Measurements from ENCODE around the gene SNRNP200.

DNA sequence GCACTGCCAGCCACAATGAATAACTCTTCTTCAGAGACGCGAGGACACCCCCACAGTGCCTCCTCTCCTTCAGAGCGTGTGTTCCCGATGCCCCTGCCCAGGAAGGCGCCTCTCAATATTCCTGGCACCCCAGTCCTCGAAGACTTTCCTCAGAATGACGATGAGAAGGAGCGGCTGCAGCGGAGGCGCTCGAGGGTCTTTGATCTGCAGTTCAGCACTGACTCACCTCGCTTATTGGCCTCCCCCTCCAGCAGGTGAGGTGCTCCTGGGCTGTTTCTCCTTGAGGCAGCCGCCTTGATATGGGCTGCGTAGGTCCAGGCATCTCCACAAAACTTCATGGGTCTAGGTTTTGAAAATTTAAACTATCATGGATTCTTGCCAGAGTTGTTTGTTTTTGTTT lies 36.3 kb upstream of the SNRNP200 start:
- TF ChIP-seq, protein P1, sequence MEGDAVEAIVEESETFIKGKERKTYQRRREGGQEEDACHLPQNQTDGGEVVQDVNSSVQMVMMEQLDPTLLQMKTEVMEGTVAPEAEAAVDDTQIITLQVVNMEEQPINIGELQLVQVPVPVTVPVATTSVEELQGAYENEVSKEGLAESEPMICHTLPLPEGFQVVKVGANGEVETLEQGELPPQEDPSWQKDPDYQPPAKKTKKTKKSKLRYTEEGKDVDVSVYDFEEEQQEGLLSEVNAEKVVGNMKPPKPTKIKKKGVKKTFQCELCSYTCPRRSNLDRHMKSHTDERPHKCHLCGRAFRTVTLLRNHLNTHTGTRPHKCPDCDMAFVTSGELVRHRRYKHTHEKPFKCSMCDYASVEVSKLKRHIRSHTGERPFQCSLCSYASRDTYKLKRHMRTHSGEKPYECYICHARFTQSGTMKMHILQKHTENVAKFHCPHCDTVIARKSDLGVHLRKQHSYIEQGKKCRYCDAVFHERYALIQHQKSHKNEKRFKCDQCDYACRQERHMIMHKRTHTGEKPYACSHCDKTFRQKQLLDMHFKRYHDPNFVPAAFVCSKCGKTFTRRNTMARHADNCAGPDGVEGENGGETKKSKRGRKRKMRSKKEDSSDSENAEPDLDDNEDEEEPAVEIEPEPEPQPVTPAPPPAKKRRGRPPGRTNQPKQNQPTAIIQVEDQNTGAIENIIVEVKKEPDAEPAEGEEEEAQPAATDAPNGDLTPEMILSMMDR (IDR thresholded peaks at IDR 0.05), result no peak
- no peak for TF ChIP-seq POLR2A (IDR thresholded peaks at IDR 0.05)
